HepG2 (cell line): ENCODE results near the gene TBC1D19. TPM values are rescaled to one million over a fixed set of nuclear protein-coding genes. Genes with fewer than 3 reads are reported as not detected.

Experiments used
- ATAC-seq: fragments of 200-7000 bp; cut with Tn5 transposase; 3 replicates; pipeline ENCODE4 v1.9.1; 2020; ENCODE audit warnings: mild to moderate bottlenecking, moderate library complexity
- BruUV-seq: library from RNA; stranded (reverse); fragments of 400-500 nt; replicated peaks from 2 replicates; lab custom pipeline; 2021; lab: Mats Ljungman, UMichigan
- CTCF ChIA-PET: fragments of 300-600 bp; formaldehyde crosslinking; extraction: SDS; loops from one replicate; lab custom pipeline; 2021; ENCODE audit warnings: low total read pairs, inconsistent platforms, low intra/inter-chr PET ratio; lab: Yijun Ruan, JAX
- POLR2A ChIA-PET: fragments of 350-600 bp; sonication (Branson Sonifier 250); formaldehyde crosslinking; loops from one replicate; lab custom pipeline; 2020; ENCODE audit warnings: antibody characterized with exemption, inconsistent platforms; lab: Yijun Ruan, JAX
- DNase-seq: peaks from one replicate; pipeline ENCODE4 v3.0.0-alpha.2; 2015; ENCODE audit warnings: low spot score
- FAIRE-seq: peaks from 3 replicates; lab custom pipeline; 2011; peaks lifted over from hg19 to GRCh38; lab: Jason Lieb, UNC
- H2AFZ ChIP-seq: one replicate; pipeline ENCODE4 v1.6.1; 2011; ENCODE audit warnings: low read length, inconsistent platforms
- H3K27ac ChIP-seq: fragments of 300-600 bp; 3 replicates; pipeline ENCODE4 v1.8.0; 2011; ENCODE audit warnings: mixed run types, mild to moderate bottlenecking, mixed read lengths, low read length, inconsistent platforms; ENCODE audit not compliant: insufficient read depth; ENCODE audit errors: extremely low read length
- H3K27me3 ChIP-seq, 2 experiments: fragments of 200-600 bp in 1 of 2; 2 replicates in 1 of 2; 3 replicates in 1 of 2; pipeline versions ENCODE4 v1.6.0 to v1.8.0; 2011; ENCODE audit warnings: low read length in 2 of 2, mild to moderate bottlenecking in 2 of 2, moderate library complexity in 2 of 2, inconsistent platforms in 1 of 2; ENCODE audit not compliant: insufficient read depth in 2 of 2, control insufficient read depth in 1 of 2
- H3K36me3 ChIP-seq, 2 experiments: fragments of 200-600 bp in 1 of 2; replicated peaks in 1 of 2; 2 replicates in 1 of 2; 3 replicates in 1 of 2; pipeline versions ENCODE4 v1.5.1 to v1.8.0; 2011; ENCODE audit warnings: low read length in 2 of 2, inconsistent platforms in 1 of 2; ENCODE audit not compliant: insufficient read depth in 2 of 2, control insufficient read depth in 1 of 2
- H3K4me1 ChIP-seq: 2 replicates; pipeline ENCODE4 v1.5.1; 2012; ENCODE audit warnings: low read length, inconsistent platforms; ENCODE audit not compliant: insufficient read depth
- H3K4me2 ChIP-seq: 2 replicates; pipeline ENCODE4 v1.6.0; 2011; ENCODE audit warnings: low read depth, low read length, inconsistent platforms
- H3K4me3 ChIP-seq, 3 experiments: fragments of 200-600 bp in 1 of 3; sonication (generic), shearing (Covaris generic) in 1 of 3; replicated peaks in 1 of 3; 2 replicates each; pipeline ENCODE4 v1.5.1; 2011 to 2016; ENCODE audit warnings: low read length in 3 of 3, inconsistent platforms in 2 of 3, low read depth in 2 of 3, mild to moderate bottlenecking in 2 of 3, control low read depth in 1 of 3, mixed read lengths in 1 of 3; ENCODE audit not compliant: insufficient read depth in 1 of 3
- H3K79me2 ChIP-seq: one replicate; pipeline ENCODE4 v1.6.1; 2011; ENCODE audit warnings: low read length, inconsistent platforms; ENCODE audit not compliant: insufficient read depth
- H3K9ac ChIP-seq: 2 replicates; pipeline ENCODE4 v1.6.0; 2011; ENCODE audit warnings: mild to moderate bottlenecking, low read depth, low read length, inconsistent platforms; ENCODE audit not compliant: insufficient read depth
- H3K9me3 ChIP-seq: 2 replicates; pipeline ENCODE4 v1.5.1; 2012; ENCODE audit warnings: mild to moderate bottlenecking, low read length
- H4K20me1 ChIP-seq: 2 replicates; pipeline ENCODE4 v1.6.0; 2011; ENCODE audit warnings: inconsistent platforms, mild to moderate bottlenecking, low read length, moderate library complexity; ENCODE audit not compliant: insufficient read depth
- EHMT2 ChIP-seq: fragments of 200-600 bp; sonication (generic); IDR thresholded peaks from 2 replicates; pipeline ENCODE4 v1.7.0; 2017; ENCODE audit warnings: antibody characterized with exemption, low read depth, low read length, borderline replicate concordance
- FOXO1 ChIP-seq: sonication (generic); formaldehyde crosslinking; IDR thresholded peaks from 2 replicates; pipeline ENCODE4 v1.4.0; 2020; ENCODE audit warnings: missing genetic modification reagents
- NFIC ChIP-seq: IDR thresholded peaks from 2 replicates; pipeline ENCODE4 v1.6.1; 2012; ENCODE audit warnings: mild to moderate bottlenecking, low read length, inconsistent platforms
- SAP130 ChIP-seq: IDR thresholded peaks from 2 replicates; pipeline ENCODE4 v1.6.1; 2016; ENCODE audit warnings: low read depth
- SOX5 ChIP-seq: IDR thresholded peaks from 2 replicates; pipeline ENCODE4 v1.6.1; 2016; ENCODE audit warnings: borderline replicate concordance
- SP4 ChIP-seq: sonication (generic); formaldehyde crosslinking; IDR thresholded peaks from 2 replicates; pipeline ENCODE4 v1.8.1; 2023; ENCODE audit warnings: mild to moderate bottlenecking, missing genetic modification reagents
- ZBTB8A ChIP-seq: sonication (generic); formaldehyde crosslinking; IDR thresholded peaks from 2 replicates; pipeline ENCODE4 v1.4.0; 2020; ENCODE audit warnings: mild to moderate bottlenecking, low read depth, missing genetic modification reagents, borderline replicate concordance
- ZFAT ChIP-seq: sonication (generic); formaldehyde crosslinking; conservative IDR thresholded peaks from 2 replicates; pipeline ENCODE4 v1.8.1; 2023; ENCODE audit warnings: missing genetic modification reagents, inconsistent platforms
- ZNF12 ChIP-seq: sonication (generic); formaldehyde crosslinking; IDR thresholded peaks from 2 replicates; pipeline ENCODE4 v1.5.0; 2020; ENCODE audit warnings: missing genetic modification reagents
- ZNF136 ChIP-seq: sonication (generic); formaldehyde crosslinking; IDR thresholded peaks from 2 replicates; pipeline ENCODE4 v1.8.1; 2022; ENCODE audit warnings: low read depth, mild to moderate bottlenecking, moderate library complexity, missing genetic modification reagents
- ZNF235 ChIP-seq: sonication (generic); formaldehyde crosslinking; IDR thresholded peaks from 2 replicates; pipeline ENCODE4 v1.8.1; 2023; ENCODE audit warnings: mild to moderate bottlenecking, missing genetic modification reagents, borderline replicate concordance
- ZNF431 ChIP-seq: sonication (generic); formaldehyde crosslinking; IDR thresholded peaks from 2 replicates; pipeline ENCODE4 v1.9.0; 2022; ENCODE audit warnings: missing genetic modification reagents, low read depth, mild to moderate bottlenecking, borderline replicate concordance
- ZNF749 ChIP-seq: sonication (generic); formaldehyde crosslinking; IDR thresholded peaks from 2 replicates; pipeline ENCODE4 v1.8.0; 2022; ENCODE audit warnings: mild to moderate bottlenecking, missing genetic modification reagents, moderate library complexity, borderline replicate concordance
- ZSCAN21 ChIP-seq: sonication (generic); formaldehyde crosslinking; IDR thresholded peaks from 2 replicates; pipeline ENCODE4 v1.8.0; 2022; ENCODE audit warnings: mild to moderate bottlenecking, missing genetic modification reagents, moderate library complexity, borderline replicate concordance
- whole genome bisulfite sequencing: methylation state at CpG from one replicate; pipeline ENCODE4 v1.1.6; 2017; ENCODE audit warnings: low lambda C conversion rate; 5-methylcytosine and 5-hydroxymethylcytosine counted together
- in situ Hi-C: cut with HindIII; loops from 2 replicates; pipeline ENCODE4 v1.10.0; 2017; ENCODE audit warnings: low pct_unique_long_range_greater_than_20kb; ENCODE audit not compliant: extremely low pct_ligation_motif_present
- intact Hi-C: fragments of 100-400 bp; cut with micrococcal nuclease; formaldehyde crosslinking; loops from one replicate; pipeline ENCODE4 v1.10.0; 2022; ENCODE audit not compliant: unreplicated experiment
- polyA plus RNA-seq, 8 experiments: library from polyadenylated mRNA; depleted of rRNA in 3 of 8; stranded (reverse) in 7 of 8; unstranded in 1 of 8; fragments of >200 nt; fragmentation: Illumina TruSeq in 4 of 8; extraction: Trizol in 4 of 8; gene quantifications; 2 replicates each; pipeline versions ENCODE4 v1.2.1 to v1.2.3, GENCODE V29; 2011 to 2016; ENCODE audit warnings: low read depth in 4 of 8, missing spikeins in 1 of 8, mixed read lengths in 1 of 8; ENCODE audit not compliant: insufficient read depth in 1 of 8
- total RNA-seq, 5 experiments: library from RNA; depleted of rRNA; stranded (reverse); fragments of >200 nt; fragmentation: Illumina TruSeq; extraction: Trizol; gene quantifications; 2 replicates each; pipeline ENCODE4 v1.2.3, GENCODE V29; 2016; ENCODE audit warnings: low read depth in 1 of 5
- TF ChIP-seq, protein P1 (sequence below): sonication (generic); formaldehyde crosslinking; IDR thresholded peaks from 2 replicates; pipeline ENCODE4 v1.9.0; 2021; ENCODE audit warnings: missing genetic modification reagents, borderline replicate concordance
- TF ChIP-seq, protein P2 (sequence below): sonication (generic); formaldehyde crosslinking; IDR thresholded peaks from 2 replicates; pipeline ENCODE4 v1.8.0; 2022; ENCODE audit warnings: mild to moderate bottlenecking, missing genetic modification reagents, borderline replicate concordance

Gene TBC1D19
- total and polyA plus RNA-seq, 2 of the 13 experiments (the other 11 are each of a cell fraction or from before 2014, with no cell fraction given): 1.6 to 3.5 TPM

DNA sequence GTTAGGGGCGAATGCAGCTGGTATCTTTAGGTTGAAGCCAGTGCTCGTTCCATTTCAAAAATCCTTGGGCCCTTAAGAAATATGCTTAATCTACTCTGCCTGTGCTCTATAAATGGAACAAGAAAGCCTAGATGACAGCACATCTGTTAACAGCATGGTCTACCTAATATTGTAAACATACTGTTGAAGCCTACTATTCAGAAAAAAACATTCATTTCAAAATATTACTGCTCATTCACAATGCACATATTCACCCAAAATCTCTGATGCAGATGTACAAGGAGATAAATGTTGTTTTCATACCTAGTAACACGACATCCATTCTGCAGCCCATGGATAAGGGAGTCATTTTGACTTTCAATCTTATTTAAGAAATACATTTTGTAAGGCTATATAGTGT, 106.6 kb downstream of the TBC1D19 start:
- H3K27ac ChIP-seq: no peak overlapping the region
- H3K4me2 ChIP-seq: no peak overlapping the region
- no peak overlapping the region for H2AFZ ChIP-seq
- no peaks in the 10 kb centered on the region for H3K9me3 ChIP-seq
- 59% methylated on average over 3 of the region's 3 CpGs for WGBS
- no peaks in the 10 kb centered on the region for H3K79me2 ChIP-seq
- H4K20me1 ChIP-seq: no peaks in the 10 kb centered on the region
- in situ Hi-C loops (no loop called here), intact Hi-C loops (no loop called here)
- DNase-seq: no peak
- BruUV-seq: no TSS peak
- no peak for ATAC-seq
- no peaks in the 10 kb centered on the region for H3K4me1 ChIP-seq
- no peak for FAIRE-seq
- H3K36me3 ChIP-seq: no peaks in the 10 kb centered on the region
- TF ChIP-seq FOXO1 (CRISPR knock-in tag): no peak
- TF ChIP-seq, protein P1, sequence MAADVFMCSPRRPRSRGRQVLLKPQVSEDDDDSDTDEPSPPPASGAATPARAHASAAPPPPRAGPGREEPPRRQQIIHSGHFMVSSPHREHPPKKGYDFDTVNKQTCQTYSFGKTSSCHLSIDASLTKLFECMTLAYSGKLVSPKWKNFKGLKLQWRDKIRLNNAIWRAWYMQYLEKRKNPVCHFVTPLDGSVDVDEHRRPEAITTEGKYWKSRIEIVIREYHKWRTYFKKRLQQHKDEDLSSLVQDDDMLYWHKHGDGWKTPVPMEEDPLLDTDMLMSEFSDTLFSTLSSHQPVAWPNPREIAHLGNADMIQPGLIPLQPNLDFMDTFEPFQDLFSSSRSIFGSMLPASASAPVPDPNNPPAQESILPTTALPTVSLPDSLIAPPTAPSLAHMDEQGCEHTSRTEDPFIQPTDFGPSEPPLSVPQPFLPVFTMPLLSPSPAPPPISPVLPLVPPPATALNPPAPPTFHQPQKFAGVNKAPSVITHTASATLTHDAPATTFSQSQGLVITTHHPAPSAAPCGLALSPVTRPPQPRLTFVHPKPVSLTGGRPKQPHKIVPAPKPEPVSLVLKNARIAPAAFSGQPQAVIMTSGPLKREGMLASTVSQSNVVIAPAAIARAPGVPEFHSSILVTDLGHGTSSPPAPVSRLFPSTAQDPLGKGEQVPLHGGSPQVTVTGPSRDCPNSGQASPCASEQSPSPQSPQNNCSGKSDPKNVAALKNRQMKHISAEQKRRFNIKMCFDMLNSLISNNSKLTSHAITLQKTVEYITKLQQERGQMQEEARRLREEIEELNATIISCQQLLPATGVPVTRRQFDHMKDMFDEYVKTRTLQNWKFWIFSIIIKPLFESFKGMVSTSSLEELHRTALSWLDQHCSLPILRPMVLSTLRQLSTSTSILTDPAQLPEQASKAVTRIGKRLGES (CRISPR knock-in tag): no peak
- no peak for TF ChIP-seq ZNF12 (CRISPR knock-in tag)
- no peak for TF ChIP-seq SOX5 (CRISPR knock-in tag)
- no peak for TF ChIP-seq ZNF136 (CRISPR knock-in tag)
- TF ChIP-seq SAP130 (CRISPR knock-in tag): no peak
- no peak for TF ChIP-seq ZNF235 (CRISPR knock-in tag)
- TF ChIP-seq ZBTB8A (CRISPR knock-in tag): no peak
- TF ChIP-seq SP4 (CRISPR knock-in tag): no peak
- no peak for TF ChIP-seq ZSCAN21 (CRISPR knock-in tag)
- TF ChIP-seq EHMT2: no peak
- no peak for TF ChIP-seq ZNF431 (CRISPR knock-in tag)
- TF ChIP-seq NFIC: no peak
- TF ChIP-seq, protein P2, sequence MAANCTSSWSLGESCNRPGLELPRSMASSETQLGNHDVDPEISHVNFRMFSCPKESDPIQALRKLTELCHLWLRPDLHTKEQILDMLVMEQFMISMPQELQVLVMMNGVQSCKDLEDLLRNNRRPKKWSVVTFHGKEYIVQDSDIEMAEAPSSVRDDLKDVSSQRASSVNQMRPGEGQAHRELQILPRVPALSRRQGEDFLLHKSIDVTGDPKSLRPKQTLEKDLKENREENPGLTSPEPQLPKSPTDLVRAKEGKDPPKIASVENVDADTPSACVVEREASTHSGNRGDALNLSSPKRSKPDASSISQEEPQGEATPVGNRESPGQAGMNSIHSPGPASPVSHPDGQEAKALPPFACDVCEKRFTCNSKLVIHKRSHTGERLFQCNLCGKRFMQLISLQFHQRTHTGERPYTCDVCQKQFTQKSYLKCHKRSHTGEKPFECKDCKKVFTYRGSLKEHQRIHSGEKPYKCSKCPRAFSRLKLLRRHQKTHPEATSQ: no peak
- no peak for TF ChIP-seq ZNF749
- TF ChIP-seq ZFAT (CRISPR knock-in tag): no peak
- ChIA-PET CTCF (no interaction called here), POLR2A (no interaction called here)
- no peak overlapping the region for H3K4me3 ChIP-seq
- no peak overlapping the region for H3K9ac ChIP-seq
- H3K27me3 ChIP-seq: peaks cover 0 to 1% of the 10 kb centered on the region in 2 experiments; a peak in 1 of 5 replicates
